ENCODE measurements around the gene NUMA1. TPM values are rescaled to one million over a fixed set of nuclear protein-coding genes. Genes with fewer than 3 reads are reported as not detected.

Gene NUMA1
- polyA plus RNA-seq, 1 donor (not counting 4 experiments of a cell fraction or from before 2014, with no cell fraction given), result 38.8 TPM

GRCh38 chr11:72067676-72068075 lies 12.7 kb downstream of the NUMA1 start:
- no peaks in the 10 kb centered on the region for H3K9me1 ChIP-seq (ENCODE audit: control insufficient read depth, extremely low read depth, insufficient read depth, low read length)
- FAIRE-seq (no peak), DNase-seq (ENCODE audit: low read depth, low spot score) (no peak)
- H3K79me2 ChIP-seq (ENCODE audit: control insufficient read depth, insufficient read depth, low read length), result peaks cover 64% of the 10 kb centered on the region
- H3K27me3 ChIP-seq (ENCODE audit: control insufficient read depth, extremely low read depth, insufficient read depth, low read length), result no peaks in the 10 kb centered on the region
- no peaks in the 10 kb centered on the region for H3K9me3 ChIP-seq (ENCODE audit: control insufficient read depth, low read depth, low read length)
- no peak overlapping the region for H3K4me3 ChIP-seq (ENCODE audit: control insufficient read depth in 2 of 3, extremely low read depth in 1 of 3, insufficient read depth in 2 of 3, low read depth in 1 of 3, low read length in 3 of 3)
- no peak overlapping the region for H2AFZ ChIP-seq (ENCODE audit: control insufficient read depth, low read length)
- no peak overlapping the region for H3K4me2 ChIP-seq (ENCODE audit: control insufficient read depth, extremely low read depth, insufficient read depth, low read depth, low read length)
- no peaks in the 10 kb centered on the region for H4K20me1 ChIP-seq (ENCODE audit: control insufficient read depth, extremely low read depth, insufficient read depth, low read length)
- dilution Hi-C loops (cut with MboI; ENCODE audit: extremely low pct_ligation_motif_present, low sequenced_read_pairs), result no loop called here
- peaks cover 35% of the 10 kb centered on the region for H3K4me1 ChIP-seq (ENCODE audit: control insufficient read depth, extremely low read depth, insufficient read depth, low read length)
- TF ChIP-seq CTCF (optimal IDR thresholded peaks at IDR 0.05 in 1 of 3, IDR thresholded peaks at IDR 0.05 in 1 of 3, conservative IDR thresholded peaks at IDR 0.05 in 1 of 3; ENCODE audit: extremely low read depth in 1 of 3, insufficient read depth in 2 of 3, low read length in 3 of 3) (no peak), EZH2 (IDR thresholded peaks at IDR 0.05; ENCODE audit: low read length) (no peak)
- H3K27ac ChIP-seq (ENCODE audit: control insufficient read depth, insufficient read depth, low read length), result no peak overlapping the region
- peaks cover 2 to 8% of the 10 kb centered on the region in 2 experiments for H3K36me3 ChIP-seq (ENCODE audit: control insufficient read depth in 2 of 2, extremely low read depth in 1 of 2, insufficient read depth in 2 of 2, low read length in 2 of 2)
- H3K9ac ChIP-seq (ENCODE audit: control insufficient read depth, extremely low read depth, insufficient read depth, low read length), result no peak overlapping the region

GRCh38 chr11:72067266-72067665 lies 13.1 kb downstream of the NUMA1 start:
- H3K36me3 ChIP-seq (ENCODE audit: control insufficient read depth in 2 of 2, extremely low read depth in 1 of 2, insufficient read depth in 2 of 2, low read length in 2 of 2), result peaks cover 2 to 8% of the 10 kb centered on the region in 2 experiments
- no peaks in the 10 kb centered on the region for H3K27me3 ChIP-seq (ENCODE audit: control insufficient read depth, extremely low read depth, insufficient read depth, low read length)
- no peak overlapping the region for H3K27ac ChIP-seq (ENCODE audit: control insufficient read depth, insufficient read depth, low read length)
- H3K9ac ChIP-seq (ENCODE audit: control insufficient read depth, extremely low read depth, insufficient read depth, low read length), result no peak overlapping the region
- no peak overlapping the region for H3K4me3 ChIP-seq (ENCODE audit: control insufficient read depth in 2 of 3, extremely low read depth in 1 of 3, insufficient read depth in 2 of 3, low read depth in 1 of 3, low read length in 3 of 3)
- no peak overlapping the region for H2AFZ ChIP-seq (ENCODE audit: control insufficient read depth, low read length)
- no peaks in the 10 kb centered on the region for H3K9me3 ChIP-seq (ENCODE audit: control insufficient read depth, low read depth, low read length)
- dilution Hi-C loops (cut with MboI; ENCODE audit: extremely low pct_ligation_motif_present, low sequenced_read_pairs), result no loop called here
- no peak for FAIRE-seq
- H3K4me2 ChIP-seq (ENCODE audit: control insufficient read depth, extremely low read depth, insufficient read depth, low read depth, low read length), result no peak overlapping the region
- TF ChIP-seq EZH2 (IDR thresholded peaks at IDR 0.05; ENCODE audit: low read length) (no peak), CTCF (optimal IDR thresholded peaks at IDR 0.05 in 1 of 3, IDR thresholded peaks at IDR 0.05 in 1 of 3, conservative IDR thresholded peaks at IDR 0.05 in 1 of 3; ENCODE audit: extremely low read depth in 1 of 3, insufficient read depth in 2 of 3, low read length in 3 of 3) (no peak)
- H3K4me1 ChIP-seq (ENCODE audit: control insufficient read depth, extremely low read depth, insufficient read depth, low read length), result peaks cover 31% of the 10 kb centered on the region
- H4K20me1 ChIP-seq (ENCODE audit: control insufficient read depth, extremely low read depth, insufficient read depth, low read length), result no peaks in the 10 kb centered on the region
- H3K9me1 ChIP-seq (ENCODE audit: control insufficient read depth, extremely low read depth, insufficient read depth, low read length), result no peaks in the 10 kb centered on the region
- H3K79me2 ChIP-seq (ENCODE audit: control insufficient read depth, insufficient read depth, low read length), result peaks cover 61% of the 10 kb centered on the region
- DNase-seq (ENCODE audit: low read depth, low spot score), result no peak

Measured in keratinocyte (primary cell).